BJ (cell line): ENCODE measurements around the gene ZNF625. TPM values are rescaled to one million over a fixed set of nuclear protein-coding genes. Genes with fewer than 3 reads are reported as not detected.
A peak's percentile ranks its signal among the peaks of the same experiment; 100 is the strongest.

Source experiments
- CTCF ChIA-PET: fragments of 350-600 bp; formaldehyde crosslinking; extraction: SDS; loops from one replicate; lab custom pipeline; 2021; ENCODE audit warnings: antibody characterized with exemption, inconsistent platforms; lab: Yijun Ruan, JAX
- POLR2A ChIA-PET: fragments of 300-600 bp; sonication (Branson Sonifier 250); formaldehyde crosslinking; extraction: SDS; loops from one replicate; lab custom pipeline; 2021; ENCODE audit warnings: antibody characterized with exemption; lab: Charles Lee
- DNase-seq: peaks from one replicate; pipeline ENCODE4 v3.0.0-alpha.2; 2011; ENCODE audit warnings: low read depth
- H3K27me3 ChIP-seq: 2 replicates; pipeline ENCODE4 v1.6.0; 2011; ENCODE audit warnings: low read length; ENCODE audit not compliant: control insufficient read depth, insufficient read depth
- H3K36me3 ChIP-seq: 2 replicates; pipeline ENCODE4 v1.5.1; 2011; ENCODE audit warnings: low read length; ENCODE audit not compliant: control insufficient read depth, insufficient read depth
- H3K4me3 ChIP-seq: 2 replicates; pipeline ENCODE4 v1.5.1; 2011; ENCODE audit warnings: low read depth, mild to moderate bottlenecking, control low read depth, low read length
- CTCF ChIP-seq: IDR thresholded peaks from 2 replicates; pipeline ENCODE4 v1.5.1; 2011; ENCODE audit warnings: low read depth, mild to moderate bottlenecking, control low read depth, inconsistent platforms, low read length, moderate library complexity; ENCODE audit not compliant: insufficient read depth
- polyA minus RNA-seq: library from RNA; depleted of rRNA, polyadenylated mRNA; stranded (reverse); fragments of >200 nt; gene quantifications from 2 replicates; pipeline ENCODE4 v1.2.3, GENCODE V29; 2011; rRNA and poly(A)+ RNA removed
- polyA plus RNA-seq: library from polyadenylated mRNA; depleted of rRNA; stranded (reverse); fragments of >200 nt; gene quantifications from 2 replicates; pipeline ENCODE4 v1.2.3, GENCODE V29; 2011; rRNA removed

ZNF625 gene
- polyA plus RNA-seq (1.5 and 2.2 TPM in 2 replicates), polyA minus RNA-seq (4.2 and 9.3 TPM in 2 replicates)

DNA sequence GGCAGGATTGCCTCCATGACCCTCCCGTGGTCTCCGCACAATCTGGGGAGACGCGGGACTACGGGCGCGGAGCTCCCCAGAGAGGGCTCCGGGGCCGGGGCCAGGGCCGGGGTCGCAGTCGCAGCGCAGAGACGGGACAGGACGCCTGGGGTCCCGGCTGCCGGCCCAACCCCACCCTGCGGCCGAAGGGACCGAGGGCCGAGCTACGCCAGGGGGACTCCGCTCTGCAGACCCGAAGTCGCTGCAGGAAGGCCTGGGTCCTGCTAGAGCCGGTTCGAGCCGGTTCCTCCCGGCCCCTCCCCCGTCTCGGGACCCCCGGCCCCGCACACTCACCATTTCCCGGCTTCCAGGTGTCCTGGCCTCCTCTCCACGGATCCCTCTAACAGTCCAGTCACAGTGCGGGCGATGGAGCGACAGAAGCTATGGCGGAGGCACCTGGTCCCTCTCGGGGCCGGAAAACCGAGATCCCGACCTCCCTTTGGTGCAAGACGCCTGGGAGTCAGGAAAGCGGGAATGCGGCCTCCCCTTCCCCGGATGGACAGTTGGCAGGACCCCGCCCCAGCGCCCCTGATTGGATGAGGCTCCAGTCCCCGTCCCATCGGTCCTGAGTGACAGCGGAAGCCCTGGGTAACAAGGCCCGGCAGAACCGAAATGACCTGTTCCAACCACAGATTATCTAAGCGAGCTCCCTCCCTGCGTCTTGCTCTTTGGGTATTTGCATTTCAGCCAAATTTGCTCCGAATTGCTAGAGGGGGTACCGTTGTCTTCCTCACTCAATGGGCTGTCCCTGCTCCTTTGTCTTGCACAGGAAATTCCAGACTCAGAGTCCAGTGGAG, at the start of gene ZNF625:
Gene ZNF625, minus strand, starts transcription at position 512 of the 836 bp plus-strand sequence. Its CDS starts 176 bp downstream, at position 336.
- Histone ChIP-seq H3K36me3 (no peaks in the 10 kb centered on the region), H3K4me3 (peak within 1 kb of the TSS; percentile 67), H3K27me3 (no peaks in the 10 kb centered on the region)
- TF ChIP-seq CTCF, result no peak
- ChIA-PET CTCF (interaction anchor here (0.8 to 2.2 kb wide), 4 partner anchors 16 to 358 kb away, joined by 3 to 16 read pairs (median 3); partner anchors contain the start of genes ZNF20 and ZNF491), POLR2A (interaction anchor here (0.7 kb wide), 1 partner anchor 16 kb away, joined by 3 read pairs; the partner anchor contains the start of gene ZNF20)
- peak; percentile 51 for DNase-seq

DNA sequence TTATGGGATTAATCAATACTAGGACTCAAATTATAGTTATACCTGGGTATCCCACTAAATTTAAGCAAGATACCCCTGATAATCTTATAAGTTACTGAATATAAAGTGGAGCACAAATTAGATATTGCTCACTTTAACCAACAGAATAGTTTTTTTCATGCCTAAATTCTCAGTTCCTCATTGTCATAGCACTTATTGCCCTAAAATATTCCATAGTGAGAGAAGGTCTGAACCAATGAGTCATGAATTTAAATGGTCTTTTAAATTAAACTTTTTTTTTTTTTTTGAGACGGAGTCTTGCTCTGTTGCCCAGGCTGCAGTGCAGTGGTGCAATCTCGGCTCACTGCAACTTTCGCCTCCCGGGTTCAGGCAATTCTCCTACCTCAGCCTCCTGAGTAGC, 48.8 kb upstream of the ZNF625 start:
- H3K27me3 ChIP-seq, result no peaks in the 10 kb centered on the region
- H3K36me3 ChIP-seq, result no peaks in the 10 kb centered on the region
- no peak for TF ChIP-seq CTCF
- ChIA-PET POLR2A (no interaction called here), CTCF (no interaction called here)
- no peak overlapping the region for H3K4me3 ChIP-seq
- no peak for DNase-seq

DNA sequence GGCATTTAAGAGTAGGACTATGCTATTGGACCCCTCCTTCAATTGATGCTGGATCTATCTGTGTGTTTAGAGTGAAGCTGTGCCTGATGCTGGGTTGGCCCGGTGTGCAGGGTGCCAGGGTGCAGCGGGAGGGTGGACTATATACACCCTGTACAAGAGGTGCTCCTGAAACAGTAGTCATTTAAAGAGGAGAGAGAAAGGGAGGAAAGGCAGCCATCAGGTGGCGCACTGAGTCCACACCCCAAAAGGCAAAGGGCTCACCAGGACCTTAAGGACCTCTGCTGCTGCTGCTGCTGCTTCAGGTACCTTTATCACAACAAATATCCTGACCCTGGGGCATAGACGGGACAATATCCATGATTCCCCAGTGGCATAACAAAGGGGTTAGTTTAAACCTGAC, 45.7 kb upstream of the ZNF625 start:
- Histone ChIP-seq H3K36me3 (no peaks in the 10 kb centered on the region), H3K27me3 (no peaks in the 10 kb centered on the region), H3K4me3 (no peak overlapping the region)
- ChIA-PET POLR2A (no interaction called here), CTCF (no interaction called here)
- no peak for TF ChIP-seq CTCF
- no peak for DNase-seq

DNA sequence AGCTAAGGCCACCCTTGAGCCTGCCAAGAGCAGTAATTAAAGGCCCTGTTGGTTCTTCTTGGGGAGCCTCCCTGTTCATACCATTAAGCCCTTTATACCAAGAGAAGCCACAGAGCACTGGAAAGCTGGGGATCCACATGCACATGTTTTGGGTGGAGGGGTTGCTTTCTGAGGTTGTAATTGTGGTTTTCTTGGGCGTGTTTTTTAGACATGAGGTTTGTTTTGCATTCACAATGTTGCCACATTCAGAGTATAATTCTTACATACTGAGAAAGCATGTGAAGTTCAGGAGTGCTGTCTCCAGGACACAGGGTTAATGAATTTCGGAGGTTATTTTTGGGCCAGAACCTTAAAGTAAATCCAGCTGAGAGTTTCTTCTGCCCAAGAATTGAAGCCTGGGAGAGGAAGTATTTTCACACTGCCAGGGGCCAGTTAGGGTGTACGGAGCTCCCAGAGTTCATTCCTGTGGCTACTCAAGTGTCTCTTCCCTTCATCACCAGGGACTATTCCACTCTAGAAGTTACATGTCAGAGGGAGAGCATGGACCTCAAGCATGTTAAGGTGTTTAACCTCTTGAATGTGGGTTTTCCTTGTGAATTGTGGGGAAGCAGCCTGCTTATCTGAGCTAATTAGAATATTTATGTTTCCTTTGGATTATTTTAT, 43.4 kb upstream of the ZNF625 start:
- POLR2A ChIA-PET, result interaction anchor here (0.6 kb wide), 1 partner anchor 11 kb away, joined by 3 read pairs; no protein-coding TSS in a partner anchor
- no peak overlapping the region for H3K4me3 ChIP-seq
- TF ChIP-seq CTCF, result no peak
- CTCF ChIA-PET, result no interaction called here
- no peaks in the 10 kb centered on the region for H3K27me3 ChIP-seq
- no peak for DNase-seq
- H3K36me3 ChIP-seq, result no peaks in the 10 kb centered on the region

DNA sequence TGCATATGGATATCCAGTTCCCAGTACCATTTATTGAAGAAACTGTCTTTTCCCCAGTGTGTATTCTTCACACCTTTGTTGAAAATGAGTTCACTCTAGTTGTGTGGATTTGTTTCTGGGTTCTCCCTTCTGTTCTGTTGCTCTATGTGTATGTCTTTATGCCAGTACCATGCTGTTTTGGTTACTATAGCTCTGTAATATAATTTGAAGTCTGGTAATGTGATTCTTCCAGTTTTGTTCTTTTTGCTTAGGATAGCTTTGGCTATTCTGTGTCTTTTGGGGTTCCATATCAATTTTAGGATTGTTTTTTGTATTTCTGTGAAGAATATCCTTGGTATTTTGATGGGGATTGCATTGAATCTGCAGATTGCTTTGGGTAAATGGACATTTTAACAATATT, 41.6 kb upstream of the ZNF625 start:
- TF ChIP-seq CTCF, result no peak
- Histone ChIP-seq H3K36me3 (no peaks in the 10 kb centered on the region), H3K27me3 (no peaks in the 10 kb centered on the region), H3K4me3 (no peak overlapping the region)
- ChIA-PET POLR2A (no interaction called here), CTCF (no interaction called here)
- DNase-seq, result no peak
